Upper lobe of left lung (tissue), 6 donors: ENCODE data around the gene FGF2. TPM values are rescaled to one million over a fixed set of nuclear protein-coding genes. Genes with fewer than 3 reads are reported as not detected.

Source experiments
- ATAC-seq, 2 donors: fragments of 200-7000 bp; cut with Tn5 transposase; one replicate each; pipeline ENCODE4 v1.9.1; 2022; ENCODE audit warnings: mild to moderate bottlenecking in 2 of 2, moderate library complexity in 2 of 2; ENCODE audit not compliant: low FRiP score in 2 of 2
- DNase-seq, 2 donors: peaks; one replicate each; pipeline ENCODE4 v3.0.0-alpha.2; 2019 to 2020
- H3K27ac ChIP-seq, 4 donors: fragments of 200-600 bp; sonication (generic); one replicate each; pipeline ENCODE4 v1.5.1; 2016 to 2019
- H3K27me3 ChIP-seq, 4 donors: fragments of 200-600 bp; sonication (generic); one replicate each; pipeline ENCODE4 v1.5.1; 2017 to 2019
- H3K36me3 ChIP-seq, 4 donors: fragments of 200-600 bp; sonication (generic); one replicate each; pipeline ENCODE4 v1.5.1; 2016 to 2019
- H3K4me1 ChIP-seq, 4 donors: fragments of 200-600 bp; sonication (generic); one replicate each; pipeline ENCODE4 v1.5.1; 2018 to 2019
- H3K4me3 ChIP-seq, 4 donors: fragments of 200-600 bp; sonication (generic); one replicate each; pipeline ENCODE4 v1.5.1; 2017 to 2019; ENCODE audit warnings: mild to moderate bottlenecking in 2 of 4, moderate library complexity in 1 of 4
- H3K9me3 ChIP-seq, 4 donors: fragments of 200-600 bp; sonication (generic); one replicate each; pipeline ENCODE4 v1.5.1; 2018 to 2019
- CTCF ChIP-seq, 6 experiments: fragments of 450-650 bp in 4 of 6; fragments of 200-600 bp in 2 of 6; sonication (generic) in 2 of 6; IDR thresholded peaks; one replicate each; pipeline ENCODE4 v1.5.1; 2016 to 2019; ENCODE audit warnings: antibody characterized with exemption in 6 of 6
- EP300 ChIP-seq, 4 donors: sonication (generic); formaldehyde crosslinking; IDR thresholded peaks; one replicate each; pipeline ENCODE4 v1.5.1; 2017; ENCODE audit warnings: antibody characterized with exemption in 4 of 4, control low read depth in 2 of 4
- POLR2A ChIP-seq, 4 donors: fragments of 450-650 bp; IDR thresholded peaks; one replicate each; pipeline ENCODE4 v1.5.1; 2016 to 2017; ENCODE audit warnings: antibody characterized with exemption in 4 of 4, mild to moderate bottlenecking in 2 of 4
- POLR2AphosphoS5 ChIP-seq, 2 donors: sonication (generic); formaldehyde crosslinking; IDR thresholded peaks; one replicate each; pipeline ENCODE4 v1.5.1; 2017; ENCODE audit warnings: antibody characterized with exemption in 2 of 2
- whole genome bisulfite sequencing, 2 donors: methylation state at CpG; one replicate each; pipeline ENCODE4 v1.1.5; 2017 to 2018; 5-methylcytosine and 5-hydroxymethylcytosine counted together
- total RNA-seq, 6 donors: library from RNA; depleted of rRNA in 4 of 6; stranded (reverse); fragments of >200 nt in 4 of 6; gene quantifications; one replicate each; pipeline versions ENCODE4 v1.1.0 to v1.2.1, GENCODE V29; 2016 to 2021
- donor health status: DM: no; HTN: no; CAD: no; lungs with moderate emphysema.
- donor health status: DM: no; HTN: yes; CAD: no; lungs with severe emphysema.

The FGF2 gene
- total RNA-seq, 6 donors from 2014 or later, result 1.2 to 15.7 (median 6.5) TPM

- ATAC-seq (no peak), DNase-seq (no peak)
- Histone ChIP-seq H3K36me3 (peaks cover 0 to 6% (median 0%) of the 10 kb centered on the region in 4 donors), H3K4me1 (no peaks in the 10 kb centered on the region), H3K27me3 (no peaks in the 10 kb centered on the region), H3K9me3 (no peaks in the 10 kb centered on the region), H3K4me3 (peak overlapping the region in 1 of 4 donors; percentile 4), H3K27ac (no peak overlapping the region)
- 69 to 73% methylated on average over 2 of the region's 2 CpGs for whole genome bisulfite sequencing, 2 donors
- TF ChIP-seq POLR2A (IDR thresholded peaks at IDR 0.05), result no peak
- TF ChIP-seq EP300 (IDR thresholded peaks at IDR 0.05), result no peak
- no peak for TF ChIP-seq CTCF (IDR thresholded peaks at IDR 0.05)
- no peak for TF ChIP-seq POLR2AphosphoS5 (IDR thresholded peaks at IDR 0.05)
Observed at GRCh38 chr4:122909683-122910082, 83.1 kb downstream of the FGF2 start.

GRCh38 chr4:122911588-122911987 is 85.0 kb downstream of the FGF2 start:
- DNase-seq, result no peak
- Histone ChIP-seq H3K27me3 (no peaks in the 10 kb centered on the region), H3K9me3 (no peaks in the 10 kb centered on the region), H3K36me3 (peaks cover 0 to 6% (median 0%) of the 10 kb centered on the region in 4 donors), H3K4me3 (no peak overlapping the region), H3K4me1 (no peaks in the 10 kb centered on the region), H3K27ac (no peak overlapping the region)
- no peak for ATAC-seq
- no peak for TF ChIP-seq POLR2AphosphoS5 (IDR thresholded peaks at IDR 0.05)
- WGBS, 2 donors, result 62 to 68% methylated on average over 1 of the region's 1 CpG

- Histone ChIP-seq H3K27ac (no peak overlapping the region), H3K36me3 (peaks cover 0 to 6% (median 0%) of the 10 kb centered on the region in 4 donors), H3K4me1 (no peaks in the 10 kb centered on the region), H3K27me3 (no peaks in the 10 kb centered on the region), H3K4me3 (no peak overlapping the region), H3K9me3 (no peaks in the 10 kb centered on the region)
- TF ChIP-seq POLR2A (IDR thresholded peaks at IDR 0.05), result no peak
- DNase-seq (no peak), ATAC-seq (no peak)
- 67 to 81% methylated on average over 1 of the region's 1 CpG for WGBS, 2 donors
Observed at GRCh38 chr4:122912810-122913575, 86.4 kb downstream of the FGF2 start.

- Histone ChIP-seq H3K9me3 (no peaks in the 10 kb centered on the region), H3K27ac (no peak overlapping the region), H3K4me3 (no peak overlapping the region), H3K27me3 (no peaks in the 10 kb centered on the region), H3K36me3 (peaks cover 0 to 6% (median 0%) of the 10 kb centered on the region in 4 donors), H3K4me1 (no peaks in the 10 kb centered on the region)
- DNase-seq, result no peak
- 57 to 62% methylated on average over 4 of the region's 4 CpGs for WGBS, 2 donors
- TF ChIP-seq POLR2A (IDR thresholded peaks at IDR 0.05) (no peak), CTCF (IDR thresholded peaks at IDR 0.05) (peak in 2 of 6 experiments; percentile 24 to 43)
- peak; percentile 62 to 72 for ATAC-seq
Observed at GRCh38 chr4:122914292-122914904, 87.8 kb downstream of the FGF2 start.

GRCh38 chr4:122914938-122915337 is 88.3 kb downstream of the FGF2 start:
- DNase-seq (no peak), ATAC-seq (no peak)
- 66 to 69% methylated on average over 3 of the region's 3 CpGs for WGBS, 2 donors
- peaks cover 0 to 2% (median 0%) of the 10 kb centered on the region in 4 donors for H3K36me3 ChIP-seq
- H3K27ac ChIP-seq, result no peak overlapping the region
- no peak for TF ChIP-seq POLR2A (IDR thresholded peaks at IDR 0.05)
- TF ChIP-seq CTCF (IDR thresholded peaks at IDR 0.05), result no peak
- TF ChIP-seq EP300 (IDR thresholded peaks at IDR 0.05), result no peak
- no peak for TF ChIP-seq POLR2AphosphoS5 (IDR thresholded peaks at IDR 0.05)
- no peaks in the 10 kb centered on the region for H3K27me3 ChIP-seq
- H3K9me3 ChIP-seq, result no peaks in the 10 kb centered on the region
- H3K4me3 ChIP-seq, result no peak overlapping the region
- H3K4me1 ChIP-seq, result no peaks in the 10 kb centered on the region
